K562 (cell line): ENCODE data around the gene PDIA4. TPM values are rescaled to one million over a fixed set of nuclear protein-coding genes. Genes with fewer than 3 reads are reported as not detected.

Experiments
- CBX1 ChIP-seq: sonication (generic); IDR thresholded peaks from 2 replicates; pipeline ENCODE4 v1.6.1; 2016; ENCODE audit warnings: antibody characterized with exemption, low read depth, mild to moderate bottlenecking
- CREB3L1 ChIP-seq: fragments of 450-650 bp; IDR thresholded peaks from 2 replicates; pipeline ENCODE4 v1.6.1; 2014; ENCODE audit warnings: low read depth, mild to moderate bottlenecking, moderate library complexity, borderline replicate concordance
- DEAF1 ChIP-seq: fragments of 450-650 bp; formaldehyde crosslinking; IDR thresholded peaks from 2 replicates; pipeline ENCODE4 v1.4.0; 2020; ENCODE audit warnings: mild to moderate bottlenecking, moderate library complexity
- E2F5 ChIP-seq: sonication (generic); formaldehyde crosslinking; IDR thresholded peaks from 2 replicates; pipeline ENCODE4 v1.8.0; 2022; ENCODE audit warnings: mild to moderate bottlenecking, missing genetic modification reagents
- ELK3 ChIP-seq: fragments of 450-650 bp; formaldehyde crosslinking; IDR thresholded peaks from 2 replicates; pipeline ENCODE4 v1.4.0; 2020; ENCODE audit warnings: mild to moderate bottlenecking
- EWSR1 ChIP-seq: fragments of 450-650 bp; IDR thresholded peaks from 2 replicates; pipeline ENCODE4 v1.6.1; 2018; ENCODE audit warnings: borderline replicate concordance, mild to moderate bottlenecking, low read depth, moderate library complexity; ENCODE audit not compliant: partially characterized antibody
- HEY1 ChIP-seq: fragments of 250-450 bp; sonication (Bioruptor Pico); IDR thresholded peaks from 2 replicates; pipeline ENCODE4 v1.5.0; 2020; ENCODE audit warnings: mild to moderate bottlenecking, moderate library complexity, borderline replicate concordance
- HIVEP1 ChIP-seq: fragments of 250-450 bp; sonication (Bioruptor Pico); IDR thresholded peaks from 2 replicates; pipeline ENCODE4 v1.4.0; 2020; ENCODE audit warnings: mild to moderate bottlenecking
- MLLT1 ChIP-seq, 2 experiments: fragments of 450-650 bp; IDR thresholded peaks; 2 replicates each; pipeline ENCODE4 v1.6.1; 2016
- SRSF3 ChIP-seq: fragments of 200-400 bp; formaldehyde crosslinking; IDR thresholded peaks from 2 replicates; pipeline ENCODE4 v1.6.1; 2016; ENCODE audit warnings: mild to moderate bottlenecking, low read length, moderate library complexity; ENCODE audit not compliant: insufficient read depth
- TCF7L2 ChIP-seq: fragments of 150-350 bp; IDR thresholded peaks from 2 replicates; pipeline ENCODE4 v1.6.1; 2016; ENCODE audit warnings: low read depth, mild to moderate bottlenecking, low read length, moderate library complexity
- THRA ChIP-seq: fragments of 450-650 bp; IDR thresholded peaks from 2 replicates; pipeline ENCODE4 v1.6.1; 2017; ENCODE audit warnings: mild to moderate bottlenecking, moderate library complexity
- ZNF696 ChIP-seq: fragments of 250-450 bp; sonication (Bioruptor Pico); conservative IDR thresholded peaks from 2 replicates; pipeline ENCODE4 v1.4.0; 2020; ENCODE audit warnings: mild to moderate bottlenecking, moderate library complexity
- polyA plus RNA-seq, 8 experiments: library from polyadenylated mRNA; depleted of rRNA in 4 of 8; stranded (reverse) in 5 of 8; unstranded in 3 of 8; fragments of >200 nt; fragmentation: Nextera tagmentation in 2 of 8; fragmentation: Illumina TruSeq in 1 of 8; extraction: Ambion mirVana in 2 of 8; extraction: Trizol in 1 of 8; gene quantifications; 2 replicates each; pipeline versions ENCODE4 v1.2.1 to v1.2.3, GENCODE V29; 2011 to 2014; ENCODE audit warnings: inconsistent platforms in 1 of 8, missing spikeins in 1 of 8
- total RNA-seq, 7 experiments: library from RNA; depleted of rRNA in 6 of 7; stranded (reverse); fragments of >200 nt in 6 of 7; fragmentation: Illumina TruSeq in 2 of 7; extraction: Trizol in 2 of 7; gene quantifications; 2 replicates each; pipeline versions ENCODE4 v1.2.1 to v1.2.3, GENCODE V29; 2011 to 2021; ENCODE audit warnings: low replicate concordance in 1 of 7

PDIA4 gene
- total and polyA plus RNA-seq, 9 of the 15 experiments (the other 6 are each of a cell fraction or from before 2014, with no cell fraction given): 9.1 to 175 (median 146) TPM

GRCh38 chr7:149027611-149028345 is 527 bp downstream of the PDIA4 start (continued):
- TF ChIP-seq ZNF696 (CRISPR knock-in tag) (no peak), MLLT1 (IDR thresholded peaks at IDR 0.05) (no peak), TCF7L2 (no peak), HEY1 (CRISPR knock-in tag) (no peak), EWSR1 (no peak), ELK3 (CRISPR knock-in tag) (no peak), CBX1 (no peak), CREB3L1 (no peak), E2F5 (no peak; the same call in 1 of the 2 replicates), THRA (no peak), DEAF1 (no peak), SRSF3 (peak; percentile 64; the same call in 1 of the 2 replicates), HIVEP1 (CRISPR knock-in tag) (no peak)
